GM15510 (cell line): ENCODE results near the gene PLXNC1.

Source experiments
- POLR2A ChIP-seq: IDR thresholded peaks from 3 replicates; pipeline ENCODE4 v1.6.1; 2011; ENCODE audit warnings: borderline replicate concordance; ENCODE audit not compliant: insufficient read length; ENCODE audit errors: extremely low read depth

The PLXNC1 gene

GRCh38 chr12:94146166-94146936 is 2.0 kb upstream of the PLXNC1 start:
- no peak for TF ChIP-seq POLR2A

GRCh38 chr12:94147387-94147990 is 888 bp upstream of the PLXNC1 start:
- no peak for TF ChIP-seq POLR2A

GRCh38 chr12:94148739-94149118 is 352 bp downstream of the PLXNC1 start:
- TF ChIP-seq POLR2A, result peak; percentile 40

- TF ChIP-seq POLR2A, result no peak
Observed at GRCh38 chr12:94149119-94149780, 873 bp downstream of the PLXNC1 start.

GRCh38 chr12:94149781-94150239 is 1.4 kb downstream of the PLXNC1 start:
- TF ChIP-seq POLR2A, result no peak

GRCh38 chr12:94150240-94151121 is 2.1 kb downstream of the PLXNC1 start:
- TF ChIP-seq POLR2A, result no peak

- no peak for TF ChIP-seq POLR2A
Observed at GRCh38 chr12:94151582-94151981, 3.2 kb downstream of the PLXNC1 start.

GRCh38 chr12:94152292-94153078 is 4.1 kb downstream of the PLXNC1 start:
- no peak for TF ChIP-seq POLR2A

- no peak for TF ChIP-seq POLR2A
Observed at GRCh38 chr12:94157181-94157580, 8.8 kb downstream of the PLXNC1 start.

GRCh38 chr12:94157981-94158411 is 9.6 kb downstream of the PLXNC1 start:
- no peak for TF ChIP-seq POLR2A

GRCh38 chr12:94158666-94159065 is 10.3 kb downstream of the PLXNC1 start:
- TF ChIP-seq POLR2A, result no peak

GRCh38 chr12:94162108-94162507 is 13.7 kb downstream of the PLXNC1 start:
- TF ChIP-seq POLR2A, result no peak

GRCh38 chr12:94163850-94164249 is 15.5 kb downstream of the PLXNC1 start:
- TF ChIP-seq POLR2A, result no peak

- no peak for TF ChIP-seq POLR2A
Observed at GRCh38 chr12:94165138-94165537, 16.8 kb downstream of the PLXNC1 start.
